Neural cell (in vitro differentiated cells): ENCODE results near the gene GOLGA6L10.
"Not testable (repeated sequence)": the region's sequence is repeated elsewhere in the genome, so short reads cannot be mapped to it uniquely, and the experiment has no call there.

Experiments
- EP300 ChIP-seq: fragments of 450-650 bp; conservative IDR thresholded peaks from 2 replicates; pipeline ENCODE4 v1.6.1; 2014; ENCODE audit warnings: antibody characterized with exemption, mild to moderate bottlenecking, moderate library complexity; ENCODE audit not compliant: poor library complexity, severe bottlenecking
- REST ChIP-seq: IDR thresholded peaks from 2 replicates; pipeline ENCODE4 v1.6.1; 2012; ENCODE audit warnings: borderline replicate concordance

- not testable (repeated sequence) for TF ChIP-seq REST, EP300
Observed at GRCh38 chr15:82360618-82361017, 11.3 kb upstream of the GOLGA6L10 start.
